Measurements from ENCODE around the gene AADACL2. TPM values are rescaled to one million over a fixed set of nuclear protein-coding genes. Genes with fewer than 3 reads are reported as not detected.

Gene AADACL2
- total RNA-seq, 1 donor from 2014 or later = not detected

DNA sequence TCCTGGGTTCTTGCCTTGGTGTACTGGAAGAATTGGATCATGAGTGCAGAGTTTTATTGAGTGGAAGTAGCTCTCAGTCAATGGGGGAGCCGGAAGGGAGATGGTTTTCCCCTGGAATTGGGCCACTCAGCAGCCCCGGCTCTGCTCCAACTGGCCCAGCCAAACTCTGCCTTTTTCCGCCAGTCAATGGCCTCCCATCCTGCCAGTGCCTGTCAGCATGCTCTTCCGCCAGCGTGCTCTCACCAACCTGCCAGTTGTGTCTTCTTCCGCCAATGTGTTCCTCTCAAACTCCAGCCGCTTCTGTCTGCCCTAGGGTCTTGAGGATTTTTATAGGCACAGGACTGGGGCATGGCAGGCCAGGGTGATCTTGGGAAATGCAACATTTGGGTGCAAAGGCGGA, 12.4 kb upstream of the AADACL2 start:
- Mint-ChIP-seq H3K4me3 (ENCODE audit: unreplicated experiment) (no peak overlapping the region), H3K4me1 (ENCODE audit: unreplicated experiment) (peaks cover 8% of the 10 kb centered on the region), H3K9me3 (ENCODE audit: unreplicated experiment) (peaks cover 7% of the 10 kb centered on the region), H3K27ac (ENCODE audit: unreplicated experiment) (no peak overlapping the region), H3K36me3 (ENCODE audit: unreplicated experiment) (peaks cover 5% of the 10 kb centered on the region), H3K27me3 (ENCODE audit: unreplicated experiment) (no peaks in the 10 kb centered on the region)
- DNase-seq (ENCODE audit: extremely low spot score, unreplicated experiment) = no peak
- TF ChIP-seq, protein P1, sequence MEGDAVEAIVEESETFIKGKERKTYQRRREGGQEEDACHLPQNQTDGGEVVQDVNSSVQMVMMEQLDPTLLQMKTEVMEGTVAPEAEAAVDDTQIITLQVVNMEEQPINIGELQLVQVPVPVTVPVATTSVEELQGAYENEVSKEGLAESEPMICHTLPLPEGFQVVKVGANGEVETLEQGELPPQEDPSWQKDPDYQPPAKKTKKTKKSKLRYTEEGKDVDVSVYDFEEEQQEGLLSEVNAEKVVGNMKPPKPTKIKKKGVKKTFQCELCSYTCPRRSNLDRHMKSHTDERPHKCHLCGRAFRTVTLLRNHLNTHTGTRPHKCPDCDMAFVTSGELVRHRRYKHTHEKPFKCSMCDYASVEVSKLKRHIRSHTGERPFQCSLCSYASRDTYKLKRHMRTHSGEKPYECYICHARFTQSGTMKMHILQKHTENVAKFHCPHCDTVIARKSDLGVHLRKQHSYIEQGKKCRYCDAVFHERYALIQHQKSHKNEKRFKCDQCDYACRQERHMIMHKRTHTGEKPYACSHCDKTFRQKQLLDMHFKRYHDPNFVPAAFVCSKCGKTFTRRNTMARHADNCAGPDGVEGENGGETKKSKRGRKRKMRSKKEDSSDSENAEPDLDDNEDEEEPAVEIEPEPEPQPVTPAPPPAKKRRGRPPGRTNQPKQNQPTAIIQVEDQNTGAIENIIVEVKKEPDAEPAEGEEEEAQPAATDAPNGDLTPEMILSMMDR (IDR thresholded peaks at IDR 0.05) = no peak

DNA sequence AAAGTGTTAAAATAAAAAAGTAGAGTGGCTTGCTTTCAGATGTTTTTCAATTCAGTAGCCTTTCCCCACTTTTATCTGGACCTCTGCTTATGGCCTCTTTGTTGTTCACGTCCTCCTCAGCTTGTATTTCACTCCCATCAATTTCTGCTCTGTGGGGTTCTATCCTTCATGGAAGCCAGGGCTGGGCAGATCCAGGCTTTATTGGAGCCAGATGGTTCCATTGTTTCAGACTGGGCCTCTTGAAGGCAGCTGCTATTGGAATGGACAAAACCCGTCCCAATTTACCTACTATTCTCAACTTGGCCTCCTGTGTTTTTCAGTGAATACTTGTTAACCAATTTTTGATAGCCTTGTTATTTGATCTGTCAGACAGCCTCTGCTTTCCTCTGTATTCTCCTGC, 10.9 kb upstream of the AADACL2 start:
- no peak for DNase-seq (ENCODE audit: extremely low spot score, unreplicated experiment)
- H3K9me3 Mint-ChIP-seq (ENCODE audit: unreplicated experiment) = peaks cover 8% of the 10 kb centered on the region
- H3K36me3 Mint-ChIP-seq (ENCODE audit: unreplicated experiment) = peaks cover 6% of the 10 kb centered on the region
- peaks cover 18% of the 10 kb centered on the region for H3K4me1 Mint-ChIP-seq (ENCODE audit: unreplicated experiment)
- H3K27ac Mint-ChIP-seq (ENCODE audit: unreplicated experiment) = no peak overlapping the region
- H3K27me3 Mint-ChIP-seq (ENCODE audit: unreplicated experiment) = no peaks in the 10 kb centered on the region
- TF ChIP-seq, protein P1 (IDR thresholded peaks at IDR 0.05) = no peak
- no peak overlapping the region for H3K4me3 Mint-ChIP-seq (ENCODE audit: unreplicated experiment)

DNA sequence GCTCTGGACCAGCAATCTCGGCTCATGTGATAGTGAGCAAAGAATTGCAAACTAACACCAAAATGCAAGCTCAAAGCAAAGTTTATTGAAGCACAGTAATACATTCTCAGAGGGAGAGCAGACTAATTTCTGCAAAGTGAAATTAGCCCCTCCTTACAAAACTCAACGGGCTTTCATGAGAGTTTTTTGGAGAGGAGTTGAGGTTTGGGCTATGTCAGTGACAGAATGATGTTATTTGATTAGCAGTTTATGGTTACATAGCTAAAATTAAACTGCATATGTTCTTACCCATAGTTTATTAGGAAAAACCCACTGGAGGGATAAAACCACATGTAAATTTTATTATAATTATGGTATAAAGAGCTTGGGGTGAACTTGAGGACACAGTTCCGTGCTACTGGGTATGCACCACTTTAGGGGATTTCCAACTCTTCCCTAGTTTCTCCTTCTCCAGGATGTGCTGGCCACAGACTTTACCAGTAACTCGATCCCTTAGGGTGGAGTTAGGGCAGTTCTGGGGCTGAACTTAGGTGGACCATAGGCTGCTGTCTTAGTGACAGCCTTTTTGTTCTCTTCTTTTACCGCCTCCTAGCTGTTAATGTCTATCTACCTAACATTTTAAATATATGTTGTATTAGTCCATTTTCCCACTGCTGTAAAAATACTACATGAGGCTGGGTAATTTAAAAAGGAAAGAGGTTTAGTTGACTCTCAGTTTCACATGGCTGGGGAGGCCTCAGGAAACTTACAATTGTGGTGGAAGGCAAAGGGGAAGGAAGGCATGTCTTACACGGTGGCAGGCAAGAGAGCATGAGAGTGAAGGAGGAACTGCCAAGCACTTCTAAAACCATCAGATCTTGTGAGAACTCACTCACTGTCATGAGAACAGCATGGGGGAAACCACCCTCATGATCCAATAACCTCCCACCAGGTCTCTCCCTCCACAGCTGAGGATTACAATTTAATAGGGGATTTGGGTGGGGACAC, 8.9 kb upstream of the AADACL2 start:
- H3K4me3 Mint-ChIP-seq (ENCODE audit: unreplicated experiment) = no peak overlapping the region
- DNase-seq (ENCODE audit: extremely low spot score, unreplicated experiment) = no peak
- no peaks in the 10 kb centered on the region for H3K27me3 Mint-ChIP-seq (ENCODE audit: unreplicated experiment)
- no peak overlapping the region for H3K27ac Mint-ChIP-seq (ENCODE audit: unreplicated experiment)
- H3K36me3 Mint-ChIP-seq (ENCODE audit: unreplicated experiment) = peaks cover 6% of the 10 kb centered on the region
- TF ChIP-seq, protein P1 (IDR thresholded peaks at IDR 0.05) = no peak
- peaks cover 8% of the 10 kb centered on the region for H3K9me3 Mint-ChIP-seq (ENCODE audit: unreplicated experiment)
- H3K4me1 Mint-ChIP-seq (ENCODE audit: unreplicated experiment) = peaks cover 21% of the 10 kb centered on the region

DNA sequence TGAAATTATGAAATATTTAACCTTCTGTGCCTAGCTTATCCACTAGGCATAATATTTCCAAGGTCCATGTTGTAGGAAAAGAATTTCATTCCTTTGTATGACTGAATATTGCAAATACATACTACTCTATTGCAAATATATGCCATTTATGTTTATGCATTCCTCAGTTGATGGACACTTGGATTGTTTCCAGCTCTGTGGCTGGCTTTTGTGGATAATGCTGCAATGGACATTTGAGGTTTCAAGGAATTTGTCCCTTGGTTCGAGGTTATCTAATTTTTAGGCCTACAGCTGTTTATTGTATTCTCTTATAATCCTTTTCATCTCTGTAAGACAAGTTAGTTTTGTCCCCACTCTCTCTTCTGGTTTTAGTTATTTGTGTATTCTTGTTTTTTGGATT, 7.7 kb upstream of the AADACL2 start:
- Mint-ChIP-seq H3K9me3 (ENCODE audit: unreplicated experiment) (peaks cover 8% of the 10 kb centered on the region), H3K27ac (ENCODE audit: unreplicated experiment) (peak overlapping the region; percentile 46), H3K27me3 (ENCODE audit: unreplicated experiment) (no peaks in the 10 kb centered on the region), H3K36me3 (ENCODE audit: unreplicated experiment) (peaks cover 6% of the 10 kb centered on the region), H3K4me3 (ENCODE audit: unreplicated experiment) (no peak overlapping the region), H3K4me1 (ENCODE audit: unreplicated experiment) (peaks cover 21% of the 10 kb centered on the region)
- TF ChIP-seq, protein P1 (IDR thresholded peaks at IDR 0.05) = no peak
- DNase-seq (ENCODE audit: extremely low spot score, unreplicated experiment) = no peak

DNA sequence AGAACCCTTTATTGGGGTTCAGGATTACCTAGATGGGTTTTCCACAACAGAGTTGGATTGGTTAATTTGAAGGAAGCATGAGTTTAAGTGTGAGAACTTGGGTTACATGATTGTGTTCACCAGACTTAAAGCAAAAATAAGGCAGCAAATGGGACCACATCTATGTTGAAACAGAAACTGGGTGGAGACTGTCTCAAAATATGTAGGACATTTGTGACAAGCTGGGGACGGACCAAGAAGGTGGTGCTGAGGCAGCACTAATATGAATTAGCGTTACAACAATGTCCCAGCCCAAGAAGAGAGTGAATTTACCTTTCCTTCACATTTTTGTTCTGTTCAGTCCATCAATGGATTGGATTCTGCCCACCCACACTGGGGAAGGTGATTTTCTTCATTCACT, 866 bp upstream of the AADACL2 start:
- H3K27me3 Mint-ChIP-seq (ENCODE audit: unreplicated experiment) = peaks cover 2% of the 10 kb centered on the region
- TF ChIP-seq, protein P1 (IDR thresholded peaks at IDR 0.05) = no peak
- H3K36me3 Mint-ChIP-seq (ENCODE audit: unreplicated experiment) = no peaks in the 10 kb centered on the region
- no peak for DNase-seq (ENCODE audit: extremely low spot score, unreplicated experiment)
- H3K4me3 Mint-ChIP-seq (ENCODE audit: unreplicated experiment) = no peak overlapping the region
- no peak overlapping the region for H3K27ac Mint-ChIP-seq (ENCODE audit: unreplicated experiment)
- peaks cover 3% of the 10 kb centered on the region for H3K4me1 Mint-ChIP-seq (ENCODE audit: unreplicated experiment)
- peaks cover 10% of the 10 kb centered on the region for H3K9me3 Mint-ChIP-seq (ENCODE audit: unreplicated experiment)
